GM12872 (cell line): ENCODE data around the gene MAP6D1.
A peak's percentile ranks its signal among the peaks of the same experiment; 100 is the strongest.

Source experiments
- CTCF ChIP-seq: IDR thresholded peaks from 3 replicates; pipeline ENCODE4 v1.5.1; 2011; ENCODE audit warnings: low read depth, mild to moderate bottlenecking, low read length, moderate library complexity; ENCODE audit not compliant: insufficient read depth

The MAP6D1 gene

GRCh38 chr3:183766745-183767606 lies 58.4 kb downstream of the MAP6D1 start:
- peak; percentile 88 for TF ChIP-seq CTCF

GRCh38 chr3:183766107-183766506 lies 59.3 kb downstream of the MAP6D1 start:
- TF ChIP-seq CTCF: no peak
